PC-9 (cell line): ENCODE data around the gene SNX25. TPM values are rescaled to one million over a fixed set of nuclear protein-coding genes. Genes with fewer than 3 reads are reported as not detected.

Experiments
- BruUV-seq: library from RNA; stranded (reverse); fragments of 400-500 nt; replicated peaks from 2 replicates; lab custom pipeline; 2021; lab: Mats Ljungman, UMichigan
- CTCF ChIA-PET: fragments of 300-600 bp; sonication (Branson Sonifier 250); formaldehyde crosslinking; loops from one replicate; lab custom pipeline; 2022; ENCODE audit warnings: antibody characterized with exemption; lab: Charles Lee
- POLR2A ChIA-PET: fragments of 300-600 bp; sonication (Branson Sonifier 250); formaldehyde crosslinking; loops from one replicate; lab custom pipeline; 2022; ENCODE audit warnings: antibody characterized with exemption; ENCODE audit not compliant: unreplicated experiment; lab: Charles Lee
- DNase-seq, 2 experiments: peaks; one replicate each; pipeline versions ENCODE4 v3.0.0 to v3.0.0-alpha.2; 2015 to 2022; ENCODE audit warnings: mixed read lengths in 1 of 2
- H2AFZ ChIP-seq: fragments of 200-600 bp; sonication (generic); 2 replicates; pipeline ENCODE4 v1.8.1; 2017; ENCODE audit warnings: antibody characterized with exemption
- H3F3A ChIP-seq: fragments of 200-600 bp; sonication (generic); 2 replicates; pipeline ENCODE4 v1.8.1; 2017; ENCODE audit warnings: antibody characterized with exemption, mild to moderate bottlenecking, low read depth; ENCODE audit not compliant: insufficient read depth
- H3K27ac ChIP-seq: fragments of 200-600 bp; sonication (generic); 2 replicates; pipeline ENCODE4 v1.6.1; 2016; ENCODE audit warnings: mixed run types
- H3K27me3 ChIP-seq: fragments of 200-600 bp; sonication (generic); 2 replicates; pipeline ENCODE4 v1.6.1; 2016; ENCODE audit warnings: low read depth, mixed run types; ENCODE audit not compliant: insufficient read depth
- H3K36me3 ChIP-seq: fragments of 200-600 bp; sonication (generic); 2 replicates; pipeline ENCODE4 v1.6.1; 2016; ENCODE audit warnings: low read depth, mixed run types
- H3K4me1 ChIP-seq: fragments of 200-600 bp; sonication (generic); replicated peaks from 2 replicates; pipeline ENCODE4 v1.6.1; 2016; ENCODE audit warnings: mixed run types; ENCODE audit not compliant: insufficient read depth
- H3K4me2 ChIP-seq: fragments of 200-600 bp; sonication (generic); 2 replicates; pipeline ENCODE4 v1.6.1; 2017; ENCODE audit warnings: mixed run types
- H3K4me3 ChIP-seq: fragments of 200-600 bp; sonication (generic); 2 replicates; pipeline ENCODE4 v1.6.1; 2016; ENCODE audit warnings: mixed run types
- H3K79me2 ChIP-seq: fragments of 200-600 bp; sonication (generic); 2 replicates; pipeline ENCODE4 v1.6.1; 2017; ENCODE audit warnings: low read depth, mixed run types
- H3K9me2 ChIP-seq: fragments of 200-600 bp; sonication (generic); 2 replicates; pipeline ENCODE4 v1.8.1; 2017; ENCODE audit warnings: mild to moderate bottlenecking; ENCODE audit not compliant: insufficient read depth
- H3K9me3 ChIP-seq: fragments of 200-600 bp; sonication (generic); 2 replicates; pipeline ENCODE4 v1.8.1; 2016; ENCODE audit warnings: low read depth; ENCODE audit not compliant: insufficient read depth
- H4K20me1 ChIP-seq: fragments of 200-600 bp; sonication (generic); 2 replicates; pipeline ENCODE4 v1.8.1; 2017; ENCODE audit not compliant: insufficient read depth
- EZH2 ChIP-seq: fragments of 200-600 bp; sonication (generic); IDR thresholded peaks from 2 replicates; pipeline ENCODE4 v1.8.0; 2017; ENCODE audit warnings: antibody characterized with exemption, low read depth
- intact Hi-C: fragments of 100-400 bp; cut with micrococcal nuclease; formaldehyde crosslinking; loops from one replicate; pipeline ENCODE4 v1.10.0; 2022; ENCODE audit not compliant: unreplicated experiment
- total RNA-seq: library from RNA; stranded (reverse); gene quantifications from 2 replicates; pipeline ENCODE4 v1.2.3, GENCODE V29; 2021
- TF ChIP-seq, protein P1 (sequence below): fragments of 200-600 bp; sonication (generic); conservative IDR thresholded peaks from 2 replicates; pipeline ENCODE4 v1.6.1; 2017; ENCODE audit warnings: mixed run types, antibody characterized with exemption, mild to moderate bottlenecking, moderate library complexity

The SNX25 gene
- total RNA-seq, 1 experiment from 2014 or later: 18.0 TPM

DNA sequence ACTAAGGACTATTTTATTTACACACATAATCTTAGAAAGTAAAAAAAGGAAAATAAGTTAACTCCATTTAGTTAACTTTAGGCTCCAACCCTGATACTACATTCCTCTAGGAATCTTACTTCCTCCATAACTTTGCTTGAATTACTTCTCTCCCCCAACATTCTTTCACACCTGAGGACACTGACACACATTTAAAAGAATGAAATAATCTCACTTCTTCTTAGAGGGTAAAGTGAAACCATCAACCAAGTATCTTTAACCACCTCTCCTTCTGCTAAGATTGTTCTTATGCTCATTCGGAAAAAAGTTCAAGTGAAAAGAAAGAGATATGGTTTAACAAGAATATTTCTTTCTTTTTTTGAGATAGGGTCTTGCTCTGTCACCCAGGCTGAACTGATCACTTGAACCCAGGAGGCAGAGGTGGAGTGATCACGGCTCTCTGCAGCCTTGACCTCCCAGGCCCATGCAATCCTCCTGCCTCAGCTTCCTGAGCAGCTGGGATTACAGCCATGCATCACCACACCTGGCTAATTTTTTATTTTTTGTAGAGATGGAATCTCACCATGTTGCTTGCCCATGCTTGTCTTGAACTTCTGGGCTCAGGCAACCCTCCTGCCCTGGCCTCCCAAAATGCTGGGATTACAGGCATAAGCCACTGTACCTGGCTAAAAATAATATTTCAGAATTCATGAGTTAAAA, 37.9 kb upstream of the SNX25 start:
- Histone ChIP-seq H3K27me3 (no peaks in the 10 kb centered on the region), H2AFZ (no peak overlapping the region), H3F3A (no peaks in the 10 kb centered on the region), H3K36me3 (no peaks in the 10 kb centered on the region; the same call in 1 of the 2 replicates), H3K4me1 (no peaks in the 10 kb centered on the region), H4K20me1 (no peaks in the 10 kb centered on the region), H3K9me2 (no peaks in the 10 kb centered on the region), H3K27ac (no peak overlapping the region), H3K79me2 (no peaks in the 10 kb centered on the region), H3K9me3 (no peaks in the 10 kb centered on the region), H3K4me3 (no peak overlapping the region), H3K4me2 (no peak overlapping the region)
- BruUV-seq: no TSS peak
- DNase-seq: no peak
- intact Hi-C loops: no loop called here
- TF ChIP-seq EZH2: no peak
- TF ChIP-seq, protein P1, sequence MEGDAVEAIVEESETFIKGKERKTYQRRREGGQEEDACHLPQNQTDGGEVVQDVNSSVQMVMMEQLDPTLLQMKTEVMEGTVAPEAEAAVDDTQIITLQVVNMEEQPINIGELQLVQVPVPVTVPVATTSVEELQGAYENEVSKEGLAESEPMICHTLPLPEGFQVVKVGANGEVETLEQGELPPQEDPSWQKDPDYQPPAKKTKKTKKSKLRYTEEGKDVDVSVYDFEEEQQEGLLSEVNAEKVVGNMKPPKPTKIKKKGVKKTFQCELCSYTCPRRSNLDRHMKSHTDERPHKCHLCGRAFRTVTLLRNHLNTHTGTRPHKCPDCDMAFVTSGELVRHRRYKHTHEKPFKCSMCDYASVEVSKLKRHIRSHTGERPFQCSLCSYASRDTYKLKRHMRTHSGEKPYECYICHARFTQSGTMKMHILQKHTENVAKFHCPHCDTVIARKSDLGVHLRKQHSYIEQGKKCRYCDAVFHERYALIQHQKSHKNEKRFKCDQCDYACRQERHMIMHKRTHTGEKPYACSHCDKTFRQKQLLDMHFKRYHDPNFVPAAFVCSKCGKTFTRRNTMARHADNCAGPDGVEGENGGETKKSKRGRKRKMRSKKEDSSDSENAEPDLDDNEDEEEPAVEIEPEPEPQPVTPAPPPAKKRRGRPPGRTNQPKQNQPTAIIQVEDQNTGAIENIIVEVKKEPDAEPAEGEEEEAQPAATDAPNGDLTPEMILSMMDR: no peak
- POLR2A ChIA-PET: interaction anchor here (0.8 kb wide), 1 partner anchor 337 kb away, joined by 3 read pairs; no protein-coding TSS in a partner anchor
- CTCF ChIA-PET: no interaction called here

DNA sequence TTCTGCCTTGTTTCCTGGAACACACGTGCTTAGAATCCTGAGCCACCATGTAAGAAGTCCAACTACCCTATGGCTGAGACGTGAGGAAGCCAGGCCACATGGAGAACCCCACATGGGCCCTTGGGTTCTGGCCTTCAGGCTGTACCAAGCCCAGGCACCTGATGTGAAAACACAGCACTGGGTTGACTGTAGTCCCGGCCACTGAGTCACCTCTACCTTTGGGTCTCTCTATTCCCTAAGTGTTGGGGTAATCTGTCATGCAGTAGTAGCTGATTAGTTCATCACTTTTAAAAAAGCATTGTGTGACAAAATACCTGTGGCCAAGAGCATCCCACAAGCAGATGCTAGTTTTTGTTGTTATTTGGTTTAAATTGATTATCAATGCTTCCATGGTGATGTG, 29.9 kb upstream of the SNX25 start:
- BruUV-seq: no TSS peak
- no peaks in the 10 kb centered on the region for H3K9me2 ChIP-seq
- no peak overlapping the region for H2AFZ ChIP-seq
- H3F3A ChIP-seq: no peaks in the 10 kb centered on the region
- no peak overlapping the region for H3K27ac ChIP-seq
- H3K4me3 ChIP-seq: no peak overlapping the region
- H3K4me2 ChIP-seq: no peak overlapping the region
- H3K79me2 ChIP-seq: peaks cover 26% of the 10 kb centered on the region
- no peaks in the 10 kb centered on the region for H3K27me3 ChIP-seq
- H3K36me3 ChIP-seq: no peaks in the 10 kb centered on the region; the same call in 1 of the 2 replicates
- H4K20me1 ChIP-seq: peaks cover 10% of the 10 kb centered on the region; the same call in 1 of the 2 replicates
- ChIA-PET CTCF (no interaction called here), POLR2A (no interaction called here)
- H3K4me1 ChIP-seq: no peaks in the 10 kb centered on the region
- no peak for DNase-seq
- no peaks in the 10 kb centered on the region for H3K9me3 ChIP-seq
- intact Hi-C loops: no loop called here
- no peak for TF ChIP-seq EZH2
- TF ChIP-seq, protein P1: no peak

DNA sequence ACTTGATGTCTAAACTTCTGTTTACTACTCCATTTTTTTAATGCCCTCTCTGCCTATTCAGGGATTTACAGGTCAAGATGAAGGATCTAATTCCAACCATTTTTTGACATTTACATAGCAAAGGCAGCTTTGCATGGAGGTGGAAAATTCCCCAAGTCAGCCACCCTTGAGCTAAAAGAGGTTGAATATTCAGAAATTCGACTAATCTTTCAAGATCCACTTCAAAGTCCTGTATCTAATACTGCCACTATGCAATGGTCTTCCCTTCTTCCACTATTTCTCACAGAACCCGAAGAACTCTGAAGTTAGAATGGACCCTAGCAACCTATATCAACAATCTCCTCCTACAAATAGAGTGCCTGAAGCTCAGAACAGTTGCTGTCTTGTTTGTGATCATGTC, 27.2 kb upstream of the SNX25 start:
- Histone ChIP-seq H3K9me3 (no peaks in the 10 kb centered on the region), H3F3A (no peaks in the 10 kb centered on the region), H3K4me1 (no peaks in the 10 kb centered on the region), H4K20me1 (peaks cover 10% of the 10 kb centered on the region; the same call in 1 of the 2 replicates), H3K27me3 (no peaks in the 10 kb centered on the region), H3K9me2 (no peaks in the 10 kb centered on the region), H2AFZ (no peak overlapping the region), H3K4me3 (no peak overlapping the region), H3K36me3 (no peaks in the 10 kb centered on the region; the same call in 1 of the 2 replicates), H3K4me2 (no peak overlapping the region), H3K27ac (no peak overlapping the region), H3K79me2 (peaks cover 26% of the 10 kb centered on the region)
- CTCF ChIA-PET: no interaction called here
- no peak for DNase-seq
- POLR2A ChIA-PET: no interaction called here
- TF ChIP-seq EZH2: no peak
- TF ChIP-seq, protein P1: no peak
- intact Hi-C loops: loop anchor here (5.0 to 10.0 kb wide), 2 partner anchors 175 to 853 kb away; no protein-coding TSS in a partner anchor
- no TSS peak for BruUV-seq
